H9 (cell line): Measurements from ENCODE around the gene PEMT. TPM values are rescaled to one million over a fixed set of nuclear protein-coding genes. Genes with fewer than 3 reads are reported as not detected.
A peak's percentile ranks its signal among the peaks of the same experiment; 100 is the strongest.

Experiments used
- DNase-seq: peaks from one replicate; pipeline ENCODE4 v3.0.0-alpha.2; 2017
- H2AFZ ChIP-seq: one replicate; pipeline ENCODE4 v1.6.1; 2013; ENCODE audit warnings: mild to moderate bottlenecking, low read length, control low read depth, moderate library complexity
- H2AK5ac ChIP-seq: 2 replicates; pipeline ENCODE4 v1.6.1; 2013; ENCODE audit warnings: low read length, control low read depth, mixed read lengths; ENCODE audit not compliant: insufficient read length
- H2BK120ac ChIP-seq: one replicate; pipeline ENCODE4 v1.6.1; 2013; ENCODE audit warnings: low read depth, mild to moderate bottlenecking, low read length, control low read depth, inconsistent platforms; ENCODE audit not compliant: poor library complexity, severe bottlenecking
- H2BK12ac ChIP-seq: 2 replicates; pipeline ENCODE4 v1.6.1; 2013; ENCODE audit warnings: low read length, control low read depth, mixed read lengths, low read depth; ENCODE audit not compliant: insufficient read length
- H2BK15ac ChIP-seq: 2 replicates; pipeline ENCODE4 v1.6.1; 2013; ENCODE audit warnings: low read depth, low read length, control low read depth
- H2BK20ac ChIP-seq: one replicate; pipeline ENCODE4 v1.6.1; 2013; ENCODE audit warnings: low read depth, mild to moderate bottlenecking, low read length, control low read depth, inconsistent platforms; ENCODE audit not compliant: poor library complexity, severe bottlenecking
- H2BK5ac ChIP-seq: 2 replicates; pipeline ENCODE4 v1.6.1; 2013; ENCODE audit warnings: low read length, control low read depth, mixed read lengths; ENCODE audit not compliant: insufficient read length
- H3K14ac ChIP-seq: 2 replicates; pipeline ENCODE4 v1.6.1; 2013; ENCODE audit warnings: low read length, control low read depth; ENCODE audit not compliant: insufficient read depth
- H3K18ac ChIP-seq: 2 replicates; pipeline ENCODE4 v1.6.1; 2013; ENCODE audit warnings: low read depth, mild to moderate bottlenecking, mixed read lengths, low read length, control low read depth; ENCODE audit not compliant: insufficient read length
- H3K23ac ChIP-seq: 2 replicates; pipeline ENCODE4 v1.6.1; 2013; ENCODE audit warnings: low read length, control low read depth, mixed read lengths, low read depth; ENCODE audit not compliant: insufficient read length
- H3K23me2 ChIP-seq: 2 replicates; pipeline ENCODE4 v1.6.1; 2013; ENCODE audit warnings: low read depth, mild to moderate bottlenecking, mixed read lengths, low read length, control low read depth; ENCODE audit not compliant: insufficient read length, poor library complexity, severe bottlenecking
- H3K27ac ChIP-seq: 2 replicates; pipeline ENCODE4 v1.5.1; 2013; ENCODE audit warnings: low read length, control low read depth, mixed read lengths, low read depth; ENCODE audit not compliant: insufficient read length
- H3K27me3 ChIP-seq: 2 replicates; pipeline ENCODE4 v1.6.1; 2013; ENCODE audit warnings: low read length, control low read depth, inconsistent platforms; ENCODE audit not compliant: insufficient read depth
- H3K4ac ChIP-seq: 2 replicates; pipeline ENCODE4 v1.6.1; 2013; ENCODE audit warnings: low read depth, mild to moderate bottlenecking, control low read depth, inconsistent platforms, low read length, moderate library complexity
- H3K4me1 ChIP-seq: 2 replicates; pipeline ENCODE4 v1.6.1; 2013; ENCODE audit warnings: low read length, control low read depth, inconsistent platforms; ENCODE audit not compliant: insufficient read depth
- H3K4me2 ChIP-seq: 2 replicates; pipeline ENCODE4 v1.6.1; 2013; ENCODE audit warnings: low read length, control low read depth, mixed read lengths; ENCODE audit not compliant: insufficient read length, insufficient read depth
- H3K56ac ChIP-seq: 2 replicates; pipeline ENCODE4 v1.6.1; 2013; ENCODE audit warnings: low read depth, mild to moderate bottlenecking, mixed read lengths, low read length, control low read depth; ENCODE audit not compliant: insufficient read length
- H3K79me1 ChIP-seq: 2 replicates; pipeline ENCODE4 v1.6.1; 2013; ENCODE audit warnings: low read depth, mild to moderate bottlenecking, moderate library complexity, low read length, control low read depth, inconsistent platforms; ENCODE audit not compliant: insufficient read depth, poor library complexity, severe bottlenecking
- H3K79me2 ChIP-seq: 2 replicates; pipeline ENCODE4 v1.6.1; 2013; ENCODE audit warnings: low read length, control low read depth, inconsistent platforms; ENCODE audit not compliant: insufficient read depth
- H3K9ac ChIP-seq: 2 replicates; pipeline ENCODE4 v1.6.1; 2013; ENCODE audit warnings: low read length, control low read depth, mixed read lengths; ENCODE audit not compliant: insufficient read length; ENCODE audit errors: extremely low read depth
- H3K9me3 ChIP-seq: one replicate; pipeline ENCODE4 v1.6.1; 2013; ENCODE audit warnings: low read depth, low read length, inconsistent platforms; ENCODE audit not compliant: control insufficient read depth
- H3T11ph ChIP-seq: one replicate; pipeline ENCODE4 v1.6.1; 2013; ENCODE audit warnings: mild to moderate bottlenecking, low read length, control low read depth, inconsistent platforms
- H4K20me1 ChIP-seq: one replicate; pipeline ENCODE4 v1.6.1; 2013; ENCODE audit not compliant: control insufficient read depth, insufficient read length, insufficient read depth
- H4K5ac ChIP-seq: 2 replicates; pipeline ENCODE4 v1.6.1; 2013; ENCODE audit warnings: low read depth, mild to moderate bottlenecking, mixed read lengths, low read length, control low read depth; ENCODE audit not compliant: insufficient read length
- H4K8ac ChIP-seq: replicated peaks from 2 replicates; pipeline ENCODE4 v1.6.1; 2013; ENCODE audit warnings: low read length, control low read depth, mixed read lengths, low read depth; ENCODE audit not compliant: insufficient read length
- H4K91ac ChIP-seq: 2 replicates; pipeline ENCODE4 v1.6.1; 2013; ENCODE audit warnings: low read depth, mild to moderate bottlenecking, moderate library complexity, mixed read lengths, low read length, control low read depth; ENCODE audit not compliant: insufficient read length
- H3K27ac Mint-ChIP-seq, 3 experiments: 2 replicates in 2 of 3; 3 replicates in 1 of 3; pipeline ENCODE4 v1.8.0; 2020 to 2021; ENCODE audit warnings: mixed read lengths in 3 of 3, mild to moderate bottlenecking in 1 of 3, moderate library complexity in 1 of 3
- H3K27me3 Mint-ChIP-seq: 2 replicates; pipeline ENCODE4 v1.8.0; 2021; ENCODE audit warnings: low read depth, mild to moderate bottlenecking, moderate library complexity, mixed read lengths
- H3K36me3 Mint-ChIP-seq, 3 experiments: 2 replicates in 2 of 3; 3 replicates in 1 of 3; pipeline ENCODE4 v1.8.0; 2020 to 2021; ENCODE audit warnings: low read depth in 3 of 3, mixed read lengths in 3 of 3; ENCODE audit not compliant: insufficient read depth in 1 of 3
- H3K4me1 Mint-ChIP-seq, 2 experiments: 2 replicates each; pipeline ENCODE4 v1.8.0; 2020; ENCODE audit warnings: mixed read lengths in 2 of 2
- H3K4me3 Mint-ChIP-seq, 2 experiments: 2 replicates in 1 of 2; 3 replicates in 1 of 2; pipeline ENCODE4 v1.8.0; 2020 to 2021; ENCODE audit warnings: mild to moderate bottlenecking in 2 of 2, mixed read lengths in 2 of 2, moderate library complexity in 1 of 2
- H3K9me3 Mint-ChIP-seq, 2 experiments: 2 replicates in 1 of 2; 3 replicates in 1 of 2; pipeline ENCODE4 v1.8.0; 2020; ENCODE audit warnings: mild to moderate bottlenecking in 2 of 2, mixed read lengths in 2 of 2, moderate library complexity in 1 of 2
- WGBS: extraction: QIAGEN DNeasy Blood & Tissue Kit; methylation state at CpG from one replicate; pipeline ENCODE4 v1.1.7; 2013; ENCODE audit warnings: missing lambda C conversion rate, low lambda C conversion rate, mixed read lengths; ENCODE audit not compliant: insufficient read length; ENCODE audit errors: extremely low coverage; 5-methylcytosine and 5-hydroxymethylcytosine counted together
- total RNA-seq: library from RNA; stranded (reverse); gene quantifications from 2 replicates; pipeline ENCODE4 v1.2.1, GENCODE V29; 2021
- TF ChIP-seq, protein P1 (sequence below): fragments of 200-600 bp; sonication (generic); conservative IDR thresholded peaks from 3 replicates; pipeline ENCODE4 v1.8.0; 2021; ENCODE audit warnings: antibody characterized with exemption, mild to moderate bottlenecking

The PEMT gene
- total RNA-seq, 1 experiment from 2014 or later = 63.2 TPM

DNA sequence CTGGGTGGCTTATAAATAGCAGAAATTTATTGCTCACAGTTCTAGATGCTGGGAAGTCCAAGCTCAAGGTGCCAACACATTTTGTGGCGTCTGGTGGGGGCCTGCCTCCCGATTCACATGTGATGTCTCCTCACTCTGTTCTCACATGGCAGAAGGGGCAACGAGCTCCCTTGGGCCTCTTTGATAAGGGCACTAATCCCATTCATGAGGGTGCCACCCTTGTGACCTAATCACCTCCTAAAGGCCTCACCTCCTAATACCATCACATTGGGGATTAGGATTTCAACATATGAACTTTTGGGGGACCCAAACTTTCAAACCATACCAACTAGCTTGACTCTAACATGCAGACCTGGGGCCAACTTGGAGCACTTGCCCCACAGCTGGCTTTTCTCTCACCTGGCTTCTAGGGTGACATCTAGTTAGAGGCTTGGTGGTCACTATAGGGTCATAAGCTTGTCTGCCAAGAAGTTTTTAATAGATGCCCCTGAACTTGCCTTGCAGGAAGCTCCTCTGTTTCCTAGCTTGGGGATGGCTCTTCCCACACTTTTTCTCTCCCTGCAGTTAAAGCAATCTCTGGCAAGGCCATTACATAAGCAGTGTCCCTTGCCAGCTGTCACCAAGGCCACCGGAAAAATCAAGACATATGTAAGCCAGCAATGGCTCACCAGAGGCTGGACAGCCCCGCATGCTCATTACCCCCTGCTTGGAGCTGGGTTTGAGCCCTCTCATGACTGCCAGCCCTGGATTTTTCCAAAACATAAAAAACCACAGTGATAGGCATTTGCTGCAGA lies 123.1 kb downstream of the PEMT start:
- Histone ChIP-seq H3K9ac (no peak overlapping the region), H3K23ac (no peak overlapping the region), H2BK120ac (no peak overlapping the region), H3K27ac (no peak overlapping the region), H3K56ac (no peak overlapping the region), H2AFZ (no peak overlapping the region), H3K27me3 (no peaks in the 10 kb centered on the region), H3K79me2 (no peaks in the 10 kb centered on the region), H2BK12ac (no peak overlapping the region), H3K4ac (no peak overlapping the region), H2AK5ac (no peak overlapping the region), H3K79me1 (no peaks in the 10 kb centered on the region), H4K8ac (no peak overlapping the region), H2BK5ac (no peak overlapping the region), H3K23me2 (no peaks in the 10 kb centered on the region), H3K18ac (no peak overlapping the region), H3K4me2 (no peak overlapping the region), H4K20me1 (no peaks in the 10 kb centered on the region), H3K9me3 (no peaks in the 10 kb centered on the region), H2BK15ac (no peak overlapping the region), H4K5ac (no peak overlapping the region), H3K14ac (no peak overlapping the region; the same call in 1 of the 2 replicates), H2BK20ac (no peak overlapping the region), H3K4me1 (no peaks in the 10 kb centered on the region), H4K91ac (no peak overlapping the region), H3T11ph (no peak overlapping the region)
- H3K4me3 Mint-ChIP-seq = no peak overlapping the region
- H3K27ac Mint-ChIP-seq = peak overlapping the region in 1 of 3 experiments; percentile 49; a peak in 2 of 7 replicates
- H3K9me3 Mint-ChIP-seq = no peaks in the 10 kb centered on the region
- no CpG with 5 or more reads among the region's 5 CpGs for WGBS
- TF ChIP-seq, protein P1, sequence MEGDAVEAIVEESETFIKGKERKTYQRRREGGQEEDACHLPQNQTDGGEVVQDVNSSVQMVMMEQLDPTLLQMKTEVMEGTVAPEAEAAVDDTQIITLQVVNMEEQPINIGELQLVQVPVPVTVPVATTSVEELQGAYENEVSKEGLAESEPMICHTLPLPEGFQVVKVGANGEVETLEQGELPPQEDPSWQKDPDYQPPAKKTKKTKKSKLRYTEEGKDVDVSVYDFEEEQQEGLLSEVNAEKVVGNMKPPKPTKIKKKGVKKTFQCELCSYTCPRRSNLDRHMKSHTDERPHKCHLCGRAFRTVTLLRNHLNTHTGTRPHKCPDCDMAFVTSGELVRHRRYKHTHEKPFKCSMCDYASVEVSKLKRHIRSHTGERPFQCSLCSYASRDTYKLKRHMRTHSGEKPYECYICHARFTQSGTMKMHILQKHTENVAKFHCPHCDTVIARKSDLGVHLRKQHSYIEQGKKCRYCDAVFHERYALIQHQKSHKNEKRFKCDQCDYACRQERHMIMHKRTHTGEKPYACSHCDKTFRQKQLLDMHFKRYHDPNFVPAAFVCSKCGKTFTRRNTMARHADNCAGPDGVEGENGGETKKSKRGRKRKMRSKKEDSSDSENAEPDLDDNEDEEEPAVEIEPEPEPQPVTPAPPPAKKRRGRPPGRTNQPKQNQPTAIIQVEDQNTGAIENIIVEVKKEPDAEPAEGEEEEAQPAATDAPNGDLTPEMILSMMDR = no peak
- H3K4me1 Mint-ChIP-seq = peaks cover 0 to 3% of the 10 kb centered on the region in 2 experiments; a peak in 3 of 4 replicates
- no peaks in the 10 kb centered on the region for H3K36me3 Mint-ChIP-seq
- H3K27me3 Mint-ChIP-seq = peaks cover 52% of the 10 kb centered on the region
- no peak for DNase-seq
